ENCODE data around the gene EHD1.

The EHD1 gene

GRCh38 chr11:64905516-64906313 is 27.3 kb upstream of the EHD1 start:
- in situ Hi-C loops (cut with HindIII; ENCODE audit: low pct_unique_long_range_greater_than_20kb, low sequenced_read_pairs), result no loop called here

GRCh38 chr11:64903291-64903833 is 24.9 kb upstream of the EHD1 start:
- in situ Hi-C loops (cut with HindIII; ENCODE audit: low pct_unique_long_range_greater_than_20kb, low sequenced_read_pairs), result no loop called here

More at GRCh38 chr11:64905516-64906313, 27.3 kb upstream of the EHD1 start:
- no peak for DNase-seq (ENCODE audit: low read depth in 1 of 2, low spot score in 1 of 2)
- TF ChIP-seq JUND (IDR thresholded peaks at IDR 0.05; ENCODE audit: low read depth), result no peak

GRCh38 chr11:64902102-64902900 is 23.9 kb upstream of the EHD1 start:
- TF ChIP-seq JUND (IDR thresholded peaks at IDR 0.05; ENCODE audit: low read depth), result no peak
- no peak for DNase-seq (ENCODE audit: low read depth in 1 of 2, low spot score in 1 of 2)
- in situ Hi-C loops (cut with HindIII; ENCODE audit: low pct_unique_long_range_greater_than_20kb, low sequenced_read_pairs), result no loop called here

More at GRCh38 chr11:64903291-64903833, 24.9 kb upstream of the EHD1 start:
- DNase-seq (ENCODE audit: low read depth in 1 of 2, low spot score in 1 of 2), result no peak
- no peak for TF ChIP-seq JUND (IDR thresholded peaks at IDR 0.05; ENCODE audit: low read depth)

- DNase-seq (ENCODE audit: low read depth in 1 of 2, low spot score in 1 of 2), result no peak
- in situ Hi-C loops (cut with HindIII; ENCODE audit: low pct_unique_long_range_greater_than_20kb, low sequenced_read_pairs), result no loop called here
- no peak for TF ChIP-seq JUND (IDR thresholded peaks at IDR 0.05; ENCODE audit: low read depth)
Observed at GRCh38 chr11:64900774-64901173, 22.4 kb upstream of the EHD1 start.

- DNase-seq (ENCODE audit: low read depth in 1 of 2, low spot score in 1 of 2), result no peak
- in situ Hi-C loops (cut with HindIII; ENCODE audit: low pct_unique_long_range_greater_than_20kb, low sequenced_read_pairs), result no loop called here
- TF ChIP-seq JUND (IDR thresholded peaks at IDR 0.05; ENCODE audit: low read depth), result no peak
Observed at GRCh38 chr11:64900263-64900678, 21.9 kb upstream of the EHD1 start.

- no peak for DNase-seq (ENCODE audit: low read depth in 1 of 2, low spot score in 1 of 2)
- no peak for TF ChIP-seq JUND (IDR thresholded peaks at IDR 0.05; ENCODE audit: low read depth)
- in situ Hi-C loops (cut with HindIII; ENCODE audit: low pct_unique_long_range_greater_than_20kb, low sequenced_read_pairs), result no loop called here
Observed at GRCh38 chr11:64898541-64898940, 20.1 kb upstream of the EHD1 start.

- DNase-seq (ENCODE audit: low read depth in 1 of 2, low spot score in 1 of 2), result no peak
- in situ Hi-C loops (cut with HindIII; ENCODE audit: low pct_unique_long_range_greater_than_20kb, low sequenced_read_pairs), result no loop called here
Observed at GRCh38 chr11:64898076-64898445, 19.6 kb upstream of the EHD1 start.

GRCh38 chr11:64897381-64898075 is 19.1 kb upstream of the EHD1 start:
- in situ Hi-C loops (cut with HindIII; ENCODE audit: low pct_unique_long_range_greater_than_20kb, low sequenced_read_pairs), result no loop called here
- TF ChIP-seq JUND (IDR thresholded peaks at IDR 0.05; ENCODE audit: low read depth), result no peak
- no peak for DNase-seq (ENCODE audit: low read depth in 1 of 2, low spot score in 1 of 2)

More at GRCh38 chr11:64898076-64898445, 19.6 kb upstream of the EHD1 start:
- TF ChIP-seq JUND (IDR thresholded peaks at IDR 0.05; ENCODE audit: low read depth), result no peak

GRCh38 chr11:64896448-64897022 is 18.1 kb upstream of the EHD1 start:
- in situ Hi-C loops (cut with HindIII; ENCODE audit: low pct_unique_long_range_greater_than_20kb, low sequenced_read_pairs), result no loop called here
- no peak for DNase-seq (ENCODE audit: low read depth in 1 of 2, low spot score in 1 of 2)
- TF ChIP-seq JUND (IDR thresholded peaks at IDR 0.05; ENCODE audit: low read depth), result no peak

GRCh38 chr11:64894812-64895452 is 16.5 kb upstream of the EHD1 start:
- no peak for TF ChIP-seq JUND (IDR thresholded peaks at IDR 0.05; ENCODE audit: low read depth)
- in situ Hi-C loops (cut with HindIII; ENCODE audit: low pct_unique_long_range_greater_than_20kb, low sequenced_read_pairs), result no loop called here
- no peak for DNase-seq (ENCODE audit: low read depth in 1 of 2, low spot score in 1 of 2)

- DNase-seq (ENCODE audit: low read depth in 1 of 2, low spot score in 1 of 2), result peak; percentile 76 to 85
- in situ Hi-C loops (cut with HindIII; ENCODE audit: low pct_unique_long_range_greater_than_20kb, low sequenced_read_pairs), result no loop called here
Observed at GRCh38 chr11:64894070-64894811, 15.8 kb upstream of the EHD1 start.

More at GRCh38 chr11:64894070-64894811, 15.8 kb upstream of the EHD1 start:
- no peak for TF ChIP-seq JUND (IDR thresholded peaks at IDR 0.05; ENCODE audit: low read depth)
